ENCODE measurements around the gene HEMK1. TPM values are rescaled to one million over a fixed set of nuclear protein-coding genes. Genes with fewer than 3 reads are reported as not detected.

Gene HEMK1
- total RNA-seq, 1 donor from 2014 or later, result 28.3 TPM

GRCh38 chr3:50600841-50601591 lies 31.7 kb downstream of the HEMK1 start:
- peak; percentile 78 for ATAC-seq
- TF ChIP-seq, protein P1, sequence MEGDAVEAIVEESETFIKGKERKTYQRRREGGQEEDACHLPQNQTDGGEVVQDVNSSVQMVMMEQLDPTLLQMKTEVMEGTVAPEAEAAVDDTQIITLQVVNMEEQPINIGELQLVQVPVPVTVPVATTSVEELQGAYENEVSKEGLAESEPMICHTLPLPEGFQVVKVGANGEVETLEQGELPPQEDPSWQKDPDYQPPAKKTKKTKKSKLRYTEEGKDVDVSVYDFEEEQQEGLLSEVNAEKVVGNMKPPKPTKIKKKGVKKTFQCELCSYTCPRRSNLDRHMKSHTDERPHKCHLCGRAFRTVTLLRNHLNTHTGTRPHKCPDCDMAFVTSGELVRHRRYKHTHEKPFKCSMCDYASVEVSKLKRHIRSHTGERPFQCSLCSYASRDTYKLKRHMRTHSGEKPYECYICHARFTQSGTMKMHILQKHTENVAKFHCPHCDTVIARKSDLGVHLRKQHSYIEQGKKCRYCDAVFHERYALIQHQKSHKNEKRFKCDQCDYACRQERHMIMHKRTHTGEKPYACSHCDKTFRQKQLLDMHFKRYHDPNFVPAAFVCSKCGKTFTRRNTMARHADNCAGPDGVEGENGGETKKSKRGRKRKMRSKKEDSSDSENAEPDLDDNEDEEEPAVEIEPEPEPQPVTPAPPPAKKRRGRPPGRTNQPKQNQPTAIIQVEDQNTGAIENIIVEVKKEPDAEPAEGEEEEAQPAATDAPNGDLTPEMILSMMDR (IDR thresholded peaks at IDR 0.05), result no peak
- H3K4me1 ChIP-seq, result peaks cover 70% of the 10 kb centered on the region
- peak overlapping the region; percentile 12 for H3K4me3 ChIP-seq
- peak overlapping the region; percentile 92 for H3K27ac ChIP-seq
- intact Hi-C loops (cut with DNase I), result no loop called here
- H3K27me3 ChIP-seq, result no peaks in the 10 kb centered on the region
- peaks cover 21% of the 10 kb centered on the region for H3K36me3 ChIP-seq
- no peaks in the 10 kb centered on the region for H3K9me3 ChIP-seq
- peak; percentile 97 for DNase-seq

- TF ChIP-seq, protein P1 (IDR thresholded peaks at IDR 0.05), result no peak
- ATAC-seq, result peak; percentile 0
Observed at GRCh38 chr3:50602595-50603191, 33.4 kb downstream of the HEMK1 start.

DNA sequence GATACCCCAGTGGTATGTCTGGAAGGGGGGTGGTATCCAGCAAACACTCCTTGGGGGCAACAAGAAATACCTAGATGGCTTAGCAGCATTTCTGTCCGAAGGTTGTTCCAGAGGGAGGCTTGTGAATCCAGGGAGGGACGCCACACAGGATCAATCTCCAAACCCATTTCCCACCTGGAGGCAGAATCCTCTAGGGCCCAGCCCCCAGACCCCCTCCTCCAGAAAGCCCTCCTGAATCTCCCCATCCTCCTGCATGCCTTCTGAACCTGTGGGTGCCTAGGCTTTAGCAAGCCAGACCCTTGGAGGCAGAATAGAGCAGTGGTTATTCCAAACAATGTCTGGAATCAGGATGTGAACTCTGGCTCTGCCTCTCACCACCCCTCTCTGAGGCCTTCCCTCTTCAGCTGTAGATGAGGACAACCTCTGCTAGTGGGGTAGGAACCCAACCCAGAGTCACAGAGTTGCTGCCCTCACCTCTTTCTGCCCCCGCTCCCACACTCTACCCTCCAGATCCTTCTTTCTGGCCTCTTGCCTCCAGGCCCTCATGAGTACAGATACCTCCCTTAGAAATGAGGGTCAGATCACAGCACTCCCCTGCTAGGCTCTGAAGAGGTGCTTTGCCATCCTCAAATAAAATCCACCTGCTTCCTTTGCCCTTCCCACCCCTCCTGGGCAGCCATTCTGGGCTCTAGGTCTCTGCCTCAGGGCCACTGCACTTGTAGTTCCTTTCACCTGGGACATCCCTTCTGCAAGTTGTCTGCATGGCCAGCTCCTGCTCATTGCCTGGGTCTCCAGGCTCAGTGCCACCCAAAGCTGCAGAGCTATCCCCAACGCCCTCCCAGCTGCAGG lies 34.2 kb downstream of the HEMK1 start:
- H3K27ac ChIP-seq, result peak overlapping the region; percentile 91

More at GRCh38 chr3:50602595-50603191, 33.4 kb downstream of the HEMK1 start:
- H3K4me1 ChIP-seq, result peaks cover 87% of the 10 kb centered on the region
- no peak for DNase-seq
- H3K9me3 ChIP-seq, result no peaks in the 10 kb centered on the region
- no peaks in the 10 kb centered on the region for H3K27me3 ChIP-seq
- H3K27ac ChIP-seq, result peak overlapping the region; percentile 91
- H3K4me3 ChIP-seq, result peak overlapping the region; percentile 10
- intact Hi-C loops (cut with DNase I), result no loop called here
- H3K36me3 ChIP-seq, result peaks cover 38% of the 10 kb centered on the region

GRCh38 chr3:50604110-50604621 lies 34.8 kb downstream of the HEMK1 start:
- ATAC-seq, result no peak
- no peak for DNase-seq
- H3K9me3 ChIP-seq, result no peaks in the 10 kb centered on the region
- no peak overlapping the region for H3K4me3 ChIP-seq
- TF ChIP-seq, protein P1 (IDR thresholded peaks at IDR 0.05), result no peak
- H3K4me1 ChIP-seq, result peaks cover 90% of the 10 kb centered on the region
- intact Hi-C loops (cut with DNase I), result no loop called here
- peak overlapping the region; percentile 91 for H3K27ac ChIP-seq
- H3K27me3 ChIP-seq, result no peaks in the 10 kb centered on the region
- H3K36me3 ChIP-seq, result peaks cover 48% of the 10 kb centered on the region

More for the DNA sequence above, 34.2 kb downstream of the HEMK1 start:
- TF ChIP-seq, protein P1 (IDR thresholded peaks at IDR 0.05), result no peak
- no peak for DNase-seq
- intact Hi-C loops (cut with DNase I), result no loop called here
- peaks cover 88% of the 10 kb centered on the region for H3K4me1 ChIP-seq
- H3K36me3 ChIP-seq, result peaks cover 43% of the 10 kb centered on the region
- H3K4me3 ChIP-seq, result no peak overlapping the region
- no peaks in the 10 kb centered on the region for H3K9me3 ChIP-seq
- H3K27me3 ChIP-seq, result no peaks in the 10 kb centered on the region
- no peak for ATAC-seq

Measured in upper lobe of right lung (tissue), 1 donor.